A549 (cell line): ENCODE results near the gene COX6A1. TPM values are rescaled to one million over a fixed set of nuclear protein-coding genes. Genes with fewer than 3 reads are reported as not detected.

ENCODE experiments used
- ATAC-seq, 2 experiments: fragments of 200-7000 bp in 1 of 2; fragments of >200 bp in 1 of 2; cut with Nextera tagmentation in 1 of 2; cut with Tn5 transposase in 1 of 2; 3 replicates each; pipeline versions ENCODE4 v1.8.0 to v1.9.1; 2018 to 2020; ENCODE audit warnings: mild to moderate bottlenecking in 1 of 2, moderate library complexity in 1 of 2
- CTCF ChIA-PET: fragments of 300-600 bp; sonication (Branson Sonifier 250); formaldehyde crosslinking; extraction: SDS; loops from one replicate; lab custom pipeline; 2021; ENCODE audit warnings: antibody characterized with exemption, inconsistent platforms; lab: Yijun Ruan, JAX
- POLR2A ChIA-PET: fragments of 350-600 bp; formaldehyde crosslinking; extraction: SDS; loops from one replicate; lab custom pipeline; 2021; ENCODE audit warnings: antibody characterized with exemption, inconsistent platforms; lab: Yijun Ruan, JAX
- DNase-seq, 2 experiments: peaks; one replicate each; pipeline versions ENCODE4 v3.0.0 to v3.0.0-alpha.2; 2011 to 2016; ENCODE audit warnings: low read depth in 1 of 2, low spot score in 1 of 2
- FAIRE-seq: peaks from 2 replicates; lab custom pipeline; 2011; peaks lifted over from hg19 to GRCh38; lab: Jason Lieb, UNC
- H3K27ac ChIP-seq, 2 experiments: fragments of >200 bp; sonication (Bioruptor Twin); formaldehyde crosslinking; 3 replicates each; pipeline ENCODE4 v1.5.1; 2016 to 2017
- H3K4me1 ChIP-seq: fragments of >200 bp; sonication (Bioruptor Twin); formaldehyde crosslinking; 3 replicates; pipeline ENCODE4 v1.6.1; 2016
- H3K4me2 ChIP-seq: fragments of >200 bp; sonication (Bioruptor Twin); formaldehyde crosslinking; 3 replicates; pipeline ENCODE4 v1.6.1; 2016
- H3K4me3 ChIP-seq: fragments of >200 bp; sonication (Bioruptor Twin); formaldehyde crosslinking; 3 replicates; pipeline ENCODE4 v1.5.1; 2016
- H3K9me3 ChIP-seq: fragments of >200 bp; sonication (Bioruptor Twin); formaldehyde crosslinking; 3 replicates; pipeline ENCODE4 v1.6.1; 2016
- CBX8 ChIP-seq: fragments of 200-600 bp; sonication (generic); IDR thresholded peaks from 2 replicates; pipeline ENCODE4 v1.6.1; 2016
- EHF ChIP-seq: fragments of 250-450 bp; sonication (Bioruptor Pico); IDR thresholded peaks from 2 replicates; pipeline ENCODE4 v1.5.0; 2020; ENCODE audit warnings: mild to moderate bottlenecking
- EP300 ChIP-seq, 2 experiments: fragments of >200 bp; sonication (Bioruptor Twin); formaldehyde crosslinking; IDR thresholded peaks; 2 replicates in 1 of 2; 3 replicates in 1 of 2; pipeline ENCODE4 v1.6.1; 2016 to 2017
- FOSB ChIP-seq: fragments of 250-450 bp; sonication (Bioruptor Pico); IDR thresholded peaks from 2 replicates; pipeline ENCODE4 v1.5.0; 2020; ENCODE audit warnings: mild to moderate bottlenecking, moderate library complexity
- GATA3 ChIP-seq: IDR thresholded peaks from 2 replicates; pipeline ENCODE4 v1.6.1; 2012; ENCODE audit warnings: borderline replicate concordance
- HDAC2 ChIP-seq: fragments of 200-600 bp; sonication (generic); IDR thresholded peaks from 2 replicates; pipeline ENCODE4 v1.6.1; 2016
- HOXA7 ChIP-seq: fragments of 250-450 bp; sonication (Bioruptor Pico); IDR thresholded peaks from 2 replicates; pipeline ENCODE4 v1.5.0; 2020; ENCODE audit warnings: mild to moderate bottlenecking, moderate library complexity
- POLR2AphosphoS2 ChIP-seq: conservative IDR thresholded peaks from 2 replicates; pipeline ENCODE4 v1.6.1; 2012; ENCODE audit warnings: low read length, improper control_type of control experiment, inconsistent platforms
- RCOR1 ChIP-seq: fragments of 150-350 bp; IDR thresholded peaks from 2 replicates; pipeline ENCODE4 v1.6.1; 2014; ENCODE audit warnings: antibody characterized with exemption, low read length, low read depth
- RNF2 ChIP-seq: fragments of 200-600 bp; sonication (generic); IDR thresholded peaks from 2 replicates; pipeline ENCODE4 v1.6.1; 2016; ENCODE audit warnings: low read depth, mild to moderate bottlenecking, antibody characterized with exemption, moderate library complexity, borderline replicate concordance
- ZFP36 ChIP-seq: fragments of 450-650 bp; IDR thresholded peaks from 2 replicates; pipeline ENCODE4 v1.6.1; 2014; ENCODE audit warnings: borderline replicate concordance; ENCODE audit not compliant: partially characterized antibody
- WGBS: methylation state at CpG from one replicate; pipeline ENCODE4 v1.1.6; 2017; ENCODE audit errors: missing lambda C conversion rate; 5-methylcytosine and 5-hydroxymethylcytosine counted together
- polyA plus RNA-seq, 4 experiments: library from polyadenylated mRNA; depleted of rRNA in 3 of 4; stranded (reverse); fragments of >200 nt; fragmentation: RNase III in 1 of 4; extraction: RNeasy Plus Mini Kit Qiagen cat#74134 plus additional on column Dnase treatment in 1 of 4; gene quantifications; 2 replicates in 3 of 4; 3 replicates in 1 of 4; pipeline ENCODE4 v1.2.3, GENCODE V29; 2011 to 2017
- TF ChIP-seq, protein P1 (sequence below): IDR thresholded peaks from 2 replicates; pipeline ENCODE4 v1.6.1; 2012; ENCODE audit warnings: low read depth, borderline replicate concordance
- TF ChIP-seq, protein P2 (sequence below): fragments of 150-350 bp; IDR thresholded peaks from 2 replicates; pipeline ENCODE4 v1.6.1; 2014; ENCODE audit warnings: low read depth, mild to moderate bottlenecking, low read length
- TF ChIP-seq, protein P3 (sequence below): fragments of >200 bp; sonication (Bioruptor Twin); formaldehyde crosslinking; IDR thresholded peaks from 2 replicates; pipeline ENCODE4 v1.6.1; 2016

The COX6A1 gene
- polyA plus RNA-seq, 2 of the 4 experiments (the other 2 are of a cell fraction), result 759 to 948 TPM

DNA sequence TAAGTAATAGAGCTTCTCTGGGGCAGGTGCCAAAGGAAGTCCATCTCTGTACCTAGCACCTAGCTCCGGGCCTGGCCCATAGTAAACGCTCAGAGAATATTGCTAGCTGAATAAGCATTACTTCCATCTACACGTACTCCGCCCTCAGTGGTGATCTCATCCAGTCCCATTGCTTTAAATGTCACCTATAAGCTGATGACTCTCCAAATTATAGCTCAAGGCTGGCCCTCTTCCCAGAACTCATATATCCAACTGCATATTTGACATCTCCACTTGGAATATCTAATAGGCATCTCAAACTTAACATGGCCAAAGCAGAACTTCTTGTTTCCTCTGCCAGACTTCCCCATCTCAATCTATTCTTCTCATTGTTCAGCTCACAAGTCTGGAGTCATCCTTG is 51.1 kb downstream of the COX6A1 start (continued):
- TF ChIP-seq, protein P1, sequence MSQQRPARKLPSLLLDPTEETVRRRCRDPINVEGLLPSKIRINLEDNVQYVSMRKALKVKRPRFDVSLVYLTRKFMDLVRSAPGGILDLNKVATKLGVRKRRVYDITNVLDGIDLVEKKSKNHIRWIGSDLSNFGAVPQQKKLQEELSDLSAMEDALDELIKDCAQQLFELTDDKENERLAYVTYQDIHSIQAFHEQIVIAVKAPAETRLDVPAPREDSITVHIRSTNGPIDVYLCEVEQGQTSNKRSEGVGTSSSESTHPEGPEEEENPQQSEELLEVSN, result no peak
- TF ChIP-seq GATA3, result no peak
- no peak for TF ChIP-seq CBX8
- TF ChIP-seq RNF2, result no peak
- TF ChIP-seq POLR2AphosphoS2, result no peak
- TF ChIP-seq, protein P2, sequence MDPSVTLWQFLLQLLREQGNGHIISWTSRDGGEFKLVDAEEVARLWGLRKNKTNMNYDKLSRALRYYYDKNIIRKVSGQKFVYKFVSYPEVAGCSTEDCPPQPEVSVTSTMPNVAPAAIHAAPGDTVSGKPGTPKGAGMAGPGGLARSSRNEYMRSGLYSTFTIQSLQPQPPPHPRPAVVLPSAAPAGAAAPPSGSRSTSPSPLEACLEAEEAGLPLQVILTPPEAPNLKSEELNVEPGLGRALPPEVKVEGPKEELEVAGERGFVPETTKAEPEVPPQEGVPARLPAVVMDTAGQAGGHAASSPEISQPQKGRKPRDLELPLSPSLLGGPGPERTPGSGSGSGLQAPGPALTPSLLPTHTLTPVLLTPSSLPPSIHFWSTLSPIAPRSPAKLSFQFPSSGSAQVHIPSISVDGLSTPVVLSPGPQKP, result no peak
- TF ChIP-seq FOSB, result no peak
- no peak for TF ChIP-seq EP300 (IDR thresholded peaks at IDR 0.05)
- TF ChIP-seq, protein P3, sequence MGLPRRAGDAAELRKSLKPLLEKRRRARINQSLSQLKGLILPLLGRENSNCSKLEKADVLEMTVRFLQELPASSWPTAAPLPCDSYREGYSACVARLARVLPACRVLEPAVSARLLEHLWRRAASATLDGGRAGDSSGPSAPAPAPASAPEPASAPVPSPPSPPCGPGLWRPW, result no peak
- TF ChIP-seq HOXA7 (CRISPR knock-in tag), result no peak
- TF ChIP-seq HDAC2, result no peak
- no peak for TF ChIP-seq RCOR1
- TF ChIP-seq EHF (CRISPR knock-in tag), result no peak

DNA sequence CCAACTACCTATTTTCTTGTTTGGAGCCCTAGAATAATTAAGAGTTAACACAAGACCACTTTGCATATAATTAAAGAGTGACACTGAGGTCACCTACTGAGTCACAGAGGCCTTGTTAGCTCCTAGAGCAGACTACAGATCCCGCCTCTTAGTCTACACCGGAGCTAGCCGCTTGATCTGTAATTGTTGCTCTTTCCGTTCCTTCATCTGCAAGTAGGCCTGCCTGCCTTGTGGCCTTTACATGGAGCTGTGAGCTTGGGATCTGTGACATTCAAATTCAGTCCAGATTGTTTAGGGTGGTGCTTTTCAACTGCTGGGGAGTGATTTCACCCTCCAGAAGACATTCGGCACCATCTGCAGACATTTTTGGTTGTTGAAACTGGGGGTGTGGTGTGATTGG is 52.4 kb downstream of the COX6A1 start:
- H3K4me1 ChIP-seq, result peaks cover 7% of the 10 kb centered on the region; the same call in 2 of the 3 replicates
- H3K27ac ChIP-seq, result no peak overlapping the region
- DNase-seq, result no peak
- FAIRE-seq, result no peak
- H3K4me2 ChIP-seq, result no peak overlapping the region
- no peak overlapping the region for H3K4me3 ChIP-seq
- ChIA-PET POLR2A (no interaction called here), CTCF (interaction anchor here (0.5 to 2.6 kb wide), 3 partner anchors 15 to 458 kb away, joined by 3 to 9 read pairs (median 7); partner anchors contain the start of gene SRSF9)
- ATAC-seq, result no peak
- no peak for TF ChIP-seq ZFP36
- TF ChIP-seq, protein P3, result no peak
- no peaks in the 10 kb centered on the region for H3K9me3 ChIP-seq
- WGBS, result 98% methylated on average over 5 of the region's 5 CpGs

Other genes starting within 250 kb of the COX6A1 start
- 64.1 and 81.5 TPM in 2 replicates for gene GCN1, start 243.4 kb upstream of the COX6A1 start, polyA plus RNA-seq (2011; rRNA removed)
- 43.2 to 50.8 TPM (median 45.8 TPM) in 3 replicates for gene GCN1, start 243.4 kb upstream of the COX6A1 start, polyA plus RNA-seq (2017; fragmentation: RNase III; extraction: RNeasy Plus Mini Kit Qiagen cat#74134 plus additional on column Dnase treatment)
- gene RPLP0, start 237.0 kb upstream of the COX6A1 start, polyA plus RNA-seq (2011; rRNA removed), result 5,441 and 7,182 TPM in 2 replicates
- 3,449 to 3,524 TPM (median 3,456 TPM) in 3 replicates for gene RPLP0, start 237.0 kb upstream of the COX6A1 start, polyA plus RNA-seq (2017; fragmentation: RNase III; extraction: RNeasy Plus Mini Kit Qiagen cat#74134 plus additional on column Dnase treatment)
- gene PXN, start 172.4 kb upstream of the COX6A1 start, polyA plus RNA-seq (2011; rRNA removed), result 40.1 and 62.8 TPM in 2 replicates
- gene PXN, start 172.4 kb upstream of the COX6A1 start, polyA plus RNA-seq (2017; fragmentation: RNase III; extraction: RNeasy Plus Mini Kit Qiagen cat#74134 plus additional on column Dnase treatment), result 97.0 to 102 TPM (median 98.6 TPM) in 3 replicates
- gene RNU4-2, start 146.2 kb upstream of the COX6A1 start, polyA plus RNA-seq (2011; rRNA removed), result under 0.01 TPM in 1 of 2 replicates, not detected in the other
- gene RNU4-2, start 146.2 kb upstream of the COX6A1 start, polyA plus RNA-seq (2017; fragmentation: RNase III; extraction: RNeasy Plus Mini Kit Qiagen cat#74134 plus additional on column Dnase treatment), result not detected in 3 replicates
- gene RNU4-1, start 144.9 kb upstream of the COX6A1 start, polyA plus RNA-seq (2011; rRNA removed), result not detected in 2 replicates
- not detected in 3 replicates for gene RNU4-1, start 144.9 kb upstream of the COX6A1 start, polyA plus RNA-seq (2017; fragmentation: RNase III; extraction: RNeasy Plus Mini Kit Qiagen cat#74134 plus additional on column Dnase treatment)
- 1.6 and 2.6 TPM in 2 replicates for gene SIRT4, start 135.8 kb upstream of the COX6A1 start, polyA plus RNA-seq (2011; rRNA removed)
- 0.87 to 1.6 TPM (median 0.95 TPM) in 3 replicates for gene SIRT4, start 135.8 kb upstream of the COX6A1 start, polyA plus RNA-seq (2017; fragmentation: RNase III; extraction: RNeasy Plus Mini Kit Qiagen cat#74134 plus additional on column Dnase treatment)
- 0.21 TPM in 1 of 2 replicates, not detected in the other for gene PLA2G1B, start 110.3 kb upstream of the COX6A1 start, polyA plus RNA-seq (2011; rRNA removed)
- gene PLA2G1B, start 110.3 kb upstream of the COX6A1 start, polyA plus RNA-seq (2017; fragmentation: RNase III; extraction: RNeasy Plus Mini Kit Qiagen cat#74134 plus additional on column Dnase treatment), result not detected in 3 replicates
- gene MSI1, start 68.9 kb upstream of the COX6A1 start, polyA plus RNA-seq (2011; rRNA removed), result 0.44 and 0.72 TPM in 2 replicates
- 1.0 to 1.9 TPM (median 1.4 TPM) in 3 replicates for gene MSI1, start 68.9 kb upstream of the COX6A1 start, polyA plus RNA-seq (2017; fragmentation: RNase III; extraction: RNeasy Plus Mini Kit Qiagen cat#74134 plus additional on column Dnase treatment)
- gene TRIAP1, start 8.3 kb downstream of the COX6A1 start, polyA plus RNA-seq (2011; rRNA removed), result 97.9 and 114 TPM in 2 replicates
- 70.9 to 81.9 TPM (median 72.3 TPM) in 3 replicates for gene TRIAP1, start 8.3 kb downstream of the COX6A1 start, polyA plus RNA-seq (2017; fragmentation: RNase III; extraction: RNeasy Plus Mini Kit Qiagen cat#74134 plus additional on column Dnase treatment)
- 39.9 and 40.6 TPM in 2 replicates for gene GATC, start 8.3 kb downstream of the COX6A1 start, polyA plus RNA-seq (2011; rRNA removed)
- 19.7 to 22.5 TPM (median 20.6 TPM) in 3 replicates for gene GATC, start 8.3 kb downstream of the COX6A1 start, polyA plus RNA-seq (2017; fragmentation: RNase III; extraction: RNeasy Plus Mini Kit Qiagen cat#74134 plus additional on column Dnase treatment)
- gene SRSF9, start 31.6 kb downstream of the COX6A1 start, polyA plus RNA-seq (2011; rRNA removed), result 173 and 218 TPM in 2 replicates
- gene SRSF9, start 31.6 kb downstream of the COX6A1 start, polyA plus RNA-seq (2017; fragmentation: RNase III; extraction: RNeasy Plus Mini Kit Qiagen cat#74134 plus additional on column Dnase treatment), result 288 to 316 TPM (median 306 TPM) in 3 replicates
- 744 and 825 TPM in 2 replicates for gene DYNLL1, start 58.0 kb downstream of the COX6A1 start, polyA plus RNA-seq (2011; rRNA removed)
- gene DYNLL1, start 58.0 kb downstream of the COX6A1 start, polyA plus RNA-seq (2017; fragmentation: RNase III; extraction: RNeasy Plus Mini Kit Qiagen cat#74134 plus additional on column Dnase treatment), result 700 to 848 TPM (median 735 TPM) in 3 replicates
- gene COQ5, start 91.0 kb downstream of the COX6A1 start, polyA plus RNA-seq (2011; rRNA removed), result 84.9 and 100.0 TPM in 2 replicates
- gene COQ5, start 91.0 kb downstream of the COX6A1 start, polyA plus RNA-seq (2017; fragmentation: RNase III; extraction: RNeasy Plus Mini Kit Qiagen cat#74134 plus additional on column Dnase treatment), result 46.6 to 49.6 TPM (median 48.9 TPM) in 3 replicates
- gene RNF10, start 96.2 kb downstream of the COX6A1 start, polyA plus RNA-seq (2011; rRNA removed), result 118 and 137 TPM in 2 replicates
- 87.0 to 101 TPM (median 99.3 TPM) in 3 replicates for gene RNF10, start 96.2 kb downstream of the COX6A1 start, polyA plus RNA-seq (2017; fragmentation: RNase III; extraction: RNeasy Plus Mini Kit Qiagen cat#74134 plus additional on column Dnase treatment)
- gene POP5, start 143.3 kb downstream of the COX6A1 start, polyA plus RNA-seq (2011; rRNA removed), result 111 and 133 TPM in 2 replicates
- 82.4 to 84.5 TPM (median 84.4 TPM) in 3 replicates for gene POP5, start 143.3 kb downstream of the COX6A1 start, polyA plus RNA-seq (2017; fragmentation: RNase III; extraction: RNeasy Plus Mini Kit Qiagen cat#74134 plus additional on column Dnase treatment)
- gene CABP1, start 202.5 kb downstream of the COX6A1 start, polyA plus RNA-seq (2011; rRNA removed), result 0.17 and 0.22 TPM in 2 replicates
- gene CABP1, start 202.5 kb downstream of the COX6A1 start, polyA plus RNA-seq (2017; fragmentation: RNase III; extraction: RNeasy Plus Mini Kit Qiagen cat#74134 plus additional on column Dnase treatment), result 0.08 to 0.16 TPM (median 0.15 TPM) in 3 replicates
- 89.1 and 140 TPM in 2 replicates for gene MLEC, start 249.0 kb downstream of the COX6A1 start, polyA plus RNA-seq (2011; rRNA removed)
- 117 to 126 TPM (median 121 TPM) in 3 replicates for gene MLEC, start 249.0 kb downstream of the COX6A1 start, polyA plus RNA-seq (2017; fragmentation: RNase III; extraction: RNeasy Plus Mini Kit Qiagen cat#74134 plus additional on column Dnase treatment)